LNCAP (cell line): Measurements from ENCODE around the gene PKD1.

ENCODE experiments used
- TF ChIP-seq, protein P1 (sequence below): fragments of 450-650 bp; IDR thresholded peaks from 2 replicates; pipeline ENCODE4 v1.5.1; 2017; ENCODE audit warnings: mild to moderate bottlenecking

The PKD1 gene

GRCh38 chr16:2054543-2055245 lies 81.0 kb downstream of the PKD1 start:
- TF ChIP-seq, protein P1, sequence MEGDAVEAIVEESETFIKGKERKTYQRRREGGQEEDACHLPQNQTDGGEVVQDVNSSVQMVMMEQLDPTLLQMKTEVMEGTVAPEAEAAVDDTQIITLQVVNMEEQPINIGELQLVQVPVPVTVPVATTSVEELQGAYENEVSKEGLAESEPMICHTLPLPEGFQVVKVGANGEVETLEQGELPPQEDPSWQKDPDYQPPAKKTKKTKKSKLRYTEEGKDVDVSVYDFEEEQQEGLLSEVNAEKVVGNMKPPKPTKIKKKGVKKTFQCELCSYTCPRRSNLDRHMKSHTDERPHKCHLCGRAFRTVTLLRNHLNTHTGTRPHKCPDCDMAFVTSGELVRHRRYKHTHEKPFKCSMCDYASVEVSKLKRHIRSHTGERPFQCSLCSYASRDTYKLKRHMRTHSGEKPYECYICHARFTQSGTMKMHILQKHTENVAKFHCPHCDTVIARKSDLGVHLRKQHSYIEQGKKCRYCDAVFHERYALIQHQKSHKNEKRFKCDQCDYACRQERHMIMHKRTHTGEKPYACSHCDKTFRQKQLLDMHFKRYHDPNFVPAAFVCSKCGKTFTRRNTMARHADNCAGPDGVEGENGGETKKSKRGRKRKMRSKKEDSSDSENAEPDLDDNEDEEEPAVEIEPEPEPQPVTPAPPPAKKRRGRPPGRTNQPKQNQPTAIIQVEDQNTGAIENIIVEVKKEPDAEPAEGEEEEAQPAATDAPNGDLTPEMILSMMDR = no peak

DNA sequence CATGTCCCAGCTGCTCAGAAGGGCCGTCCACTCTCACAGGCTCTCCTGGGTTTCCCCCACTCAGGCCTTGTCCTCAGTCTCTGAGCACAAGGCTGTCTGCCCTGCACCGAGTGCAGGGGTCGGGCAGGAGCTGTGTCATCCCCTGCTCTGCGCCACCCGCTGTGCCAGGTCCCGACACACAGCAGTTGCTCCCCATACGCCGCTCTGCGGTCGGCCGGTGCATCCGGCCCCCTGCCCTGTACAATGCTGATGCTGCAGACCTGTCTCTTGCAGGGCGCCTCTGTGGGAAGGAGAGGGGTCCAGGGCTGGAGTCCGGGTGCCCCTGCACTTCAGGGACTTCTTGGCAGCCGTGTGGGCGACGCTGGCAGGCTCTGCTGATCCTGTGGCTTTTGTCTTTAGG lies 81.8 kb downstream of the PKD1 start:
- TF ChIP-seq, protein P1 = no peak

DNA sequence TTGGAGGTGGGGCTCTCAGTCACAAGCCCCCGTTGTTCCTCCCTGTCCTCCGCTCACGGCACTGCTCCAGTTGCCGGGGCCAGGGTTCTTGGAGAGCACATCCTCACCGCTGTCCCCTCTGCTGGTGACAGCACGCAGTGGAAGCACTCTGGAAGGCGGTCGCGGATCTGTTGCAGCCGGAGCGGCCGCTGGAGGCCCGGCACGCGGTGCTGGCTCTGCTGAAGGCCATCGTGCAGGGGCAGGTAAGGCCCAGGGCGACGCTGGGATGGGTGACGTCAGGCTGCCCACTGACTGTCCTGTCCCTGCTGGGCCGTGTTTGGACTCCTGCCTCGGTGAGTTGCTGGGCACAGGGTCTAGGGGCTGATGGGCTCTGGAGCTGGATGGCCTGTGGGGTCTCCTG lies 82.5 kb downstream of the PKD1 start:
- TF ChIP-seq, protein P1 = no peak

DNA sequence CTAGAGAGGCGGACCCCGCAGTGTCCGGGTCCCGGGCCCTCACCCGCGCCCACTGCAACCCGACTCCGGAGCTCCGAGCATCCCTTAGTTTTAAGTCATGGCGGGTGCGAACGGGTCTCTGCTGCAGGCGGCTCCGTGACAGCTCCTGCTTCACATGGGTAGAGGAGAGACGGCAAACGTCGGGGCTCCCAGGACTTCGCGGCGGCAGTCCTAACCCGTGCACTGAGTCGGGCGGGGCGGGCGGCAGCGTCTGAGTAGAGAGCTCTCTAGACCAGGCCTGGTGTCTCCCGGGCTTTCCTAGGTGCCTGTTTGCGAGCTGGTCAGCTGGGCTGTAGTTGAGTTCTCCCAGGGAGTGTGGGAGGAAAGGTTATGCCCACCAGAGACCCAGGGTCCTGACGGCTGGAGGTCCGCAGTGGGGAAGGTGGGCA lies 87.6 kb downstream of the PKD1 start:
- TF ChIP-seq, protein P1 = no peak

- TF ChIP-seq, protein P1 = no peak; the same call in 1 of the 2 replicates
Observed at GRCh38 chr16:2047330-2048115, 88.2 kb downstream of the PKD1 start, which contains the start of the genes NTHL1 and TSC2. NTHL1 (minus strand) TSS chr16:2047834; CDS start chr16:2047823, 11 bp downstream. TSC2 (plus strand) TSS chr16:2047985; CDS start chr16:2048616, 631 bp downstream.

- TF ChIP-seq, protein P1 = no peak
Observed at GRCh38 chr16:2046893-2047329, 88.8 kb downstream of the PKD1 start.

DNA sequence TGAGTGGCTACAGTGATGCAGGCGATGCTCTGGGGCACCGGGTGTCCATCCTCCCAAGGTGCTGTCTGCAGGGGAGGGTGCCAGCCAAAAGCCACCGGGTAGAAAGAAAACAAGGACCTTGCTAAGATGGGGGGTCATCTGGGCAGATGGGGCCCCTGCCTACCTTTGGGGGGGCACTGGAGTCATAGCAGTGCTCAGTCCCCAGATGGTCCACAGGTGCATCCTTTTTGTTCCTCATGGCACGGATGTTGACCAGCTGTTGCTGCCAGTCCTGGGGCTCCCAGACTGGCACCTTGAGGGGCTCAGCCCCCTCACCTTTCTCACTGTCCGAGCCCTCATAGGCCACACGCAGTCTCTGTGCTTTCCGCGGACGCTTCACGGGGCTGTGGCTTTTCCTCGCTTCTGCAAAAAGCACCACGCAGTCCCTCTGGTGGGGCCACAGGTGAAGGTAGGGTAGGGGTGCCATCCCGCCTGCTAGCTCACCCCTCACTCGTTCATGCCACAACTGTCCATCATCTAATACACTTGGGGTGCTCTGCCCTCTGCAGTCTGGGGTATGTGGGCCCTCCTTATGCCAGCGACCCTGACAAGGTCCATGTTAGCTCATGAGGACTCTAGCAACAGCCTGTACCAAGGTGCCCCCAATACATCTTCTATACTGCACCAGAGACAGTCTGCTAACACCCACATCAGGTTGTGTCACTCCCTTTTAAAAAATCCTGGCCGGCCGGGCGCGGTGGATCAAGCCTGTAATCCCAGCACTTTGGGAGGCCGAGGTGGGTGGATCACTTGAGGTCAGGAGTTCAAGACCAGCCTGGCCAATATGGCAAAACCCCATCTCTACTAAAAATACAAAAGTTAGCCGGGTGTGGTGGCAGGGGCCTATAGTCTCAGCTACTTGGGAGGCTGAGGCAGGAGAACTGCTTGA lies 89.5 kb downstream of the PKD1 start:
- TF ChIP-seq, protein P1 = no peak
